ENCODE results near the gene NDUFB4.

The NDUFB4 gene

GRCh38 chr3:120645083-120645845, 49.1 kb downstream of the NDUFB4 start:
- DNase-seq (ENCODE audit: low spot score): no peak
- H3K27ac ChIP-seq: no peak overlapping the region
- ChIA-PET POLR2A (ENCODE audit: low non-redundant PET) (no interaction called here), CTCF (interaction anchor here (0.5 kb wide), 1 partner anchor 373 kb away, joined by 4 read pairs; no protein-coding TSS in a partner anchor)
- TF ChIP-seq, protein P1, sequence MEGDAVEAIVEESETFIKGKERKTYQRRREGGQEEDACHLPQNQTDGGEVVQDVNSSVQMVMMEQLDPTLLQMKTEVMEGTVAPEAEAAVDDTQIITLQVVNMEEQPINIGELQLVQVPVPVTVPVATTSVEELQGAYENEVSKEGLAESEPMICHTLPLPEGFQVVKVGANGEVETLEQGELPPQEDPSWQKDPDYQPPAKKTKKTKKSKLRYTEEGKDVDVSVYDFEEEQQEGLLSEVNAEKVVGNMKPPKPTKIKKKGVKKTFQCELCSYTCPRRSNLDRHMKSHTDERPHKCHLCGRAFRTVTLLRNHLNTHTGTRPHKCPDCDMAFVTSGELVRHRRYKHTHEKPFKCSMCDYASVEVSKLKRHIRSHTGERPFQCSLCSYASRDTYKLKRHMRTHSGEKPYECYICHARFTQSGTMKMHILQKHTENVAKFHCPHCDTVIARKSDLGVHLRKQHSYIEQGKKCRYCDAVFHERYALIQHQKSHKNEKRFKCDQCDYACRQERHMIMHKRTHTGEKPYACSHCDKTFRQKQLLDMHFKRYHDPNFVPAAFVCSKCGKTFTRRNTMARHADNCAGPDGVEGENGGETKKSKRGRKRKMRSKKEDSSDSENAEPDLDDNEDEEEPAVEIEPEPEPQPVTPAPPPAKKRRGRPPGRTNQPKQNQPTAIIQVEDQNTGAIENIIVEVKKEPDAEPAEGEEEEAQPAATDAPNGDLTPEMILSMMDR (conservative IDR thresholded peaks at IDR 0.05; ENCODE audit: low read depth): no peak

DNA sequence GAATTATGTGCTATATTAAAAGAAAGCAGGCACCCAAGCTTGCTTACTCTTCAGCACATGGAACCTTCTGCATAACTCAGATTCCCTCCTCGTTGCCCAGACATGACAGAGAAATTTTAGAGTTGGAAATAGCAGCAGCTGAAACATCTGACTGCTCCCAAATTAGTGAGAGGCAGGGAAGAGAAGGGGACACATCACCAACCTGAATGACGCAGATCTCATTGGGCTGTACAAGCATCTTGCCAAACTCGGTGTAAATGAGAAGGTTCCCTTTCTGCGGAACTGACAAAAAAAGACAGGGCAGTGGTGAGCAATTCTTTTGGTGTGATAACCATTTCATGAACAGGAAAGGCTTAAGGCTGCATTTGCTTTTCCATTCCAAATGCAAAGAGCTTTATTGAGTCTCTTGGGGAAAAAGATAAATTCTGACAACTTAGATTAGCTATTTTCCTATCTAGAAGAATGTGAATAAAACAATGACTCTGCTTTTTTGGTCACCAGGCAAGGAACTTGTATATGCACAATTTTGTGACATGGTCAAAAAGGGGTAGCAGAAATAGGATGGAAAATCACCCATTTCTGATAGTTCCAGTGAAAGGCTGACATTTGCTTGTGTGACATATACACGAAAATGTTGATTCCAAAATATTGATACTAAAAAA, 50.8 kb downstream of the NDUFB4 start:
- no peak for DNase-seq (ENCODE audit: low spot score)
- H3K27ac ChIP-seq: no peak overlapping the region
- TF ChIP-seq, protein P1 (conservative IDR thresholded peaks at IDR 0.05; ENCODE audit: low read depth): no peak
- POLR2A ChIA-PET (ENCODE audit: low non-redundant PET): no interaction called here
- CTCF ChIA-PET: no interaction called here

DNA sequence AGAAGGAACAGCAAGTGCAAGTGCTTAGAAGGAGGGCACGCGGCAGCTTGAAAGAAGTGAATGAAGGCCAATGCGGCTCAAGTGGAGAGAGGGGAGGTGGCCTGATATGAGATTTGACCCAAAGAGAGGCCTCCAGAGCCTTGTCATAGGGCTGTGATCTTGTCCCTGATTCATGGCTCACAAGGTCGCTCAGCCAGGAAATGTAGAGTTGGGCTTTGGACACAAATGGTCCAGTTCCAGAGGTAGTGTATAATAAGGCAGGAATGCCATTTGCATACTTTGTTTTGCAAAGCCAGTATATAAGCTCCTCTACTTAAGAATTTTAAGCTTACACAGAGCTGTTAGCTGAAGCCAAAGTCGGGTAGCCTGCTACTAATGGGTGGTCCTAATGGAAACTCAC, 52.2 kb downstream of the NDUFB4 start:
- no peak overlapping the region for H3K27ac ChIP-seq
- TF ChIP-seq, protein P1 (conservative IDR thresholded peaks at IDR 0.05; ENCODE audit: low read depth): no peak
- CTCF ChIA-PET: no interaction called here
- POLR2A ChIA-PET (ENCODE audit: low non-redundant PET): no interaction called here
- DNase-seq (ENCODE audit: low spot score): no peak

GRCh38 chr3:120649830-120650233, 53.7 kb downstream of the NDUFB4 start:
- DNase-seq (ENCODE audit: low spot score): no peak
- ChIA-PET CTCF (no interaction called here), POLR2A (ENCODE audit: low non-redundant PET) (no interaction called here)
- H3K27ac ChIP-seq: no peak overlapping the region
- TF ChIP-seq, protein P1 (conservative IDR thresholded peaks at IDR 0.05; ENCODE audit: low read depth): no peak

GRCh38 chr3:120650311-120650710, 54.2 kb downstream of the NDUFB4 start:
- TF ChIP-seq, protein P1 (conservative IDR thresholded peaks at IDR 0.05; ENCODE audit: low read depth): no peak
- no peak for DNase-seq (ENCODE audit: low spot score)
- ChIA-PET CTCF (no interaction called here), POLR2A (ENCODE audit: low non-redundant PET) (no interaction called here)
- H3K27ac ChIP-seq: no peak overlapping the region

Measured in RWPE1 (cell line).